Neural progenitor cell (in vitro differentiated cells): ENCODE measurements around the gene ZNRD2. TPM values are rescaled to one million over a fixed set of nuclear protein-coding genes. Genes with fewer than 3 reads are reported as not detected.
A peak's percentile ranks its signal among the peaks of the same experiment; 100 is the strongest.

Experiments used
- DNase-seq: peaks from one replicate; pipeline ENCODE4 v3.0.0-alpha.2; 2016; ENCODE audit warnings: low spot score
- H2AFZ ChIP-seq: fragments of 200-600 bp; sonication (generic); replicated peaks from 2 replicates; pipeline ENCODE4 v1.6.1; 2016; ENCODE audit warnings: antibody characterized with exemption
- H3F3A ChIP-seq: fragments of 200-600 bp; sonication (generic); 2 replicates; pipeline ENCODE4 v1.6.1; 2016; ENCODE audit warnings: antibody characterized with exemption, low read depth
- H3K27ac ChIP-seq: fragments of 200-600 bp; sonication (generic); 2 replicates; pipeline ENCODE4 v1.5.1; 2016; ENCODE audit warnings: mild to moderate bottlenecking
- H3K27me3 ChIP-seq: fragments of 200-600 bp; sonication (generic); 2 replicates; pipeline ENCODE4 v1.6.1; 2016; ENCODE audit warnings: mild to moderate bottlenecking, moderate library complexity
- H3K36me3 ChIP-seq: fragments of 200-600 bp; sonication (generic); 2 replicates; pipeline ENCODE4 v1.5.1; 2016
- H3K4me1 ChIP-seq: fragments of 200-600 bp; sonication (generic); 2 replicates; pipeline ENCODE4 v1.6.1; 2016; ENCODE audit warnings: mixed run types
- H3K4me2 ChIP-seq: fragments of 200-600 bp; sonication (generic); 2 replicates; pipeline ENCODE4 v1.6.1; 2016
- H3K4me3 ChIP-seq: fragments of 200-600 bp; sonication (generic); 2 replicates; pipeline ENCODE4 v1.5.1; 2016
- H3K79me2 ChIP-seq: fragments of 200-600 bp; sonication (generic); 2 replicates; pipeline ENCODE4 v1.6.1; 2016; ENCODE audit warnings: low read depth
- H3K9ac ChIP-seq: fragments of 200-600 bp; sonication (generic); 2 replicates; pipeline ENCODE4 v1.6.1; 2016
- H3K9me3 ChIP-seq: fragments of 200-600 bp; sonication (generic); 2 replicates; pipeline ENCODE4 v1.5.1; 2016; ENCODE audit warnings: low read depth
- H4K20me1 ChIP-seq: fragments of 200-600 bp; sonication (generic); 2 replicates; pipeline ENCODE4 v1.6.1; 2016; ENCODE audit warnings: low read depth
- H3K27ac Mint-ChIP-seq: 3 replicates; pipeline ENCODE4 v1.8.0; 2021; ENCODE audit warnings: mixed read lengths
- H3K27me3 Mint-ChIP-seq: 2 replicates; pipeline ENCODE4 v1.8.0; 2022; ENCODE audit warnings: low read depth, mild to moderate bottlenecking, inconsistent platforms, moderate library complexity, mixed read lengths; ENCODE audit not compliant: insufficient read depth
- H3K36me3 Mint-ChIP-seq: 3 replicates; pipeline ENCODE4 v1.8.0; 2021; ENCODE audit warnings: mixed read lengths
- H3K4me1 Mint-ChIP-seq: 3 replicates; pipeline ENCODE4 v1.8.0; 2021; ENCODE audit warnings: mixed read lengths
- H3K4me3 Mint-ChIP-seq: 3 replicates; pipeline ENCODE4 v1.8.0; 2021; ENCODE audit warnings: mild to moderate bottlenecking, moderate library complexity, mixed read lengths
- H3K9me3 Mint-ChIP-seq: 3 replicates; pipeline ENCODE4 v1.8.0; 2020; ENCODE audit warnings: mixed read lengths
- EZH2 ChIP-seq: fragments of 200-600 bp; sonication (generic); IDR thresholded peaks from 2 replicates; pipeline ENCODE4 v1.6.1; 2017; ENCODE audit warnings: antibody characterized with exemption, mild to moderate bottlenecking, moderate library complexity
- EZH2phosphoT487 ChIP-seq: fragments of 200-600 bp; sonication (generic); IDR thresholded peaks from 2 replicates; pipeline ENCODE4 v1.6.1; 2017; ENCODE audit warnings: antibody characterized with exemption
- total RNA-seq: library from RNA; depleted of rRNA; stranded (reverse); fragments of >200 nt; gene quantifications from 2 replicates; pipeline ENCODE4 v1.2.3, GENCODE V29; 2015; ENCODE audit warnings: low replicate concordance
- TF ChIP-seq, protein P1 (sequence below): fragments of 200-600 bp; sonication (generic); IDR thresholded peaks from 2 replicates; pipeline ENCODE4 v1.5.1; 2017; ENCODE audit warnings: antibody characterized with exemption, mild to moderate bottlenecking

Gene ZNRD2
- total RNA-seq, 1 donor from 2014 or later = 15.5 TPM

DNA sequence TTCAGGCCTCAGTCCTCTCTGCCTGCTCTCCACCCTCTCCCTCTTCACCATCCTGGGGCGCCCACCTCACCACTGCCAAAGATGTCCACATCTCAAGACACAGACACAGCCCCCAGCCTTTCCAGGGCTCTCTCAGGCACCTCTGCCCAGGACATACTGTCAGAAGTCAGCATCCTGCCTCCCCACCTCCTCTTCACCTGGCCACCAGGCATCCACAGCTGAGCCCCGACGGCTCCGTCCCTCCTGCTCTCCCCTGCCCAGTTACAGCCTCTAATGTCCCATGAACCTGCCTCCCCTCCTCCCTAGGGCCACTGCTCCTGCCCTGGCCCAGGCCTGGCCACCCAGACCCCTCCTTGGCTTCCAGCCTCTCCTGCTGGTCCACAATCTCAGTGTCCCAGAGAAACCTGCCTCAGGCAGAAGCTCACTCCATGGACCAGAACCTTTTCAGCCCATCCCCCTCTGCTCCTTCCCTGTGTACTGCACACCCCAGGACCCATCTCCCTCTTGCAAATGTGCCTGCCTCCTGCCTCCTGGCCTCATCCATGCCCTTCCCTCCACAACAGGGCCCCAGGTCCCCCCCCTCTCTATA lies 15.3 kb upstream of the ZNRD2 start:
- H3K4me1 ChIP-seq = peaks cover 29% of the 10 kb centered on the region
- H3K36me3 ChIP-seq = no peaks in the 10 kb centered on the region
- peak overlapping the region; percentile 28 for H3K4me3 Mint-ChIP-seq
- peaks cover 46% of the 10 kb centered on the region for H3F3A ChIP-seq
- H3K9me3 Mint-ChIP-seq = no peaks in the 10 kb centered on the region
- peaks cover 57% of the 10 kb centered on the region for H3K4me1 Mint-ChIP-seq
- H3K9ac ChIP-seq = no peak overlapping the region
- H3K27me3 ChIP-seq = peaks cover 96% of the 10 kb centered on the region
- no peak overlapping the region for H2AFZ ChIP-seq
- peaks cover 25% of the 10 kb centered on the region for H3K27me3 Mint-ChIP-seq
- DNase-seq = no peak
- peak overlapping the region; percentile 69 for H3K27ac Mint-ChIP-seq
- peaks cover 17% of the 10 kb centered on the region for H4K20me1 ChIP-seq
- H3K4me3 ChIP-seq = no peak overlapping the region
- H3K79me2 ChIP-seq = no peaks in the 10 kb centered on the region
- H3K4me2 ChIP-seq = no peak overlapping the region
- no peaks in the 10 kb centered on the region for H3K9me3 ChIP-seq
- no peak overlapping the region for H3K27ac ChIP-seq
- peaks cover 6% of the 10 kb centered on the region for H3K36me3 Mint-ChIP-seq
- TF ChIP-seq EZH2phosphoT487 (no peak), EZH2 (no peak)
- TF ChIP-seq, protein P1, sequence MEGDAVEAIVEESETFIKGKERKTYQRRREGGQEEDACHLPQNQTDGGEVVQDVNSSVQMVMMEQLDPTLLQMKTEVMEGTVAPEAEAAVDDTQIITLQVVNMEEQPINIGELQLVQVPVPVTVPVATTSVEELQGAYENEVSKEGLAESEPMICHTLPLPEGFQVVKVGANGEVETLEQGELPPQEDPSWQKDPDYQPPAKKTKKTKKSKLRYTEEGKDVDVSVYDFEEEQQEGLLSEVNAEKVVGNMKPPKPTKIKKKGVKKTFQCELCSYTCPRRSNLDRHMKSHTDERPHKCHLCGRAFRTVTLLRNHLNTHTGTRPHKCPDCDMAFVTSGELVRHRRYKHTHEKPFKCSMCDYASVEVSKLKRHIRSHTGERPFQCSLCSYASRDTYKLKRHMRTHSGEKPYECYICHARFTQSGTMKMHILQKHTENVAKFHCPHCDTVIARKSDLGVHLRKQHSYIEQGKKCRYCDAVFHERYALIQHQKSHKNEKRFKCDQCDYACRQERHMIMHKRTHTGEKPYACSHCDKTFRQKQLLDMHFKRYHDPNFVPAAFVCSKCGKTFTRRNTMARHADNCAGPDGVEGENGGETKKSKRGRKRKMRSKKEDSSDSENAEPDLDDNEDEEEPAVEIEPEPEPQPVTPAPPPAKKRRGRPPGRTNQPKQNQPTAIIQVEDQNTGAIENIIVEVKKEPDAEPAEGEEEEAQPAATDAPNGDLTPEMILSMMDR = no peak

DNA sequence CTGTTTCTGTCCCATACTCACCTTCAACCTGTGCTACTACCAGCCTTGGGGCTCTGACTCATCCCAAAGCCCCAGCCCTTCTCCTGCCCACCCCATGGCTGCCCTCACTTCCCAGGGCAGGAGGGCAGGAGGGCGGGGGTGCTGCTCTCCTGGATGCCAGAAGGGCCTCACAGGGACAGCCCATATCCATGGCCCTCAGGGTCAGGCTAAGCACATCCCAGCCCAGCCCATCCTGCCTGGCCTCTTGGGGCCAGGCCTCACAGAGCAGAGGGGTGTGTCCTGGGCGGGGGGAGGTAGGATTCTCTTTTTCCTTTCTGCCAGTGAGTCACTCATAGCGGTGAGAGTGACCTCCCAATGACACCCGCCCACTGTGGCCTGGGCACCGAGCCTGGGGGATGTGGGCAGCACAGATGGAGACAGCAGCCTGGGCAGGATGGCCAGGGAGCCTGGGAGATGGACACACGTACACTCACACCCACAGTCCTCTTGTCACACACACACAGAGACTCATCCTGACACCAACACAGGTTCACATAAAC lies 14.5 kb upstream of the ZNRD2 start:
- peaks cover 25% of the 10 kb centered on the region for H3K27me3 Mint-ChIP-seq
- peak overlapping the region; percentile 87 for H3K27ac Mint-ChIP-seq
- peak overlapping the region; percentile 62 for H3K4me3 Mint-ChIP-seq

DNA sequence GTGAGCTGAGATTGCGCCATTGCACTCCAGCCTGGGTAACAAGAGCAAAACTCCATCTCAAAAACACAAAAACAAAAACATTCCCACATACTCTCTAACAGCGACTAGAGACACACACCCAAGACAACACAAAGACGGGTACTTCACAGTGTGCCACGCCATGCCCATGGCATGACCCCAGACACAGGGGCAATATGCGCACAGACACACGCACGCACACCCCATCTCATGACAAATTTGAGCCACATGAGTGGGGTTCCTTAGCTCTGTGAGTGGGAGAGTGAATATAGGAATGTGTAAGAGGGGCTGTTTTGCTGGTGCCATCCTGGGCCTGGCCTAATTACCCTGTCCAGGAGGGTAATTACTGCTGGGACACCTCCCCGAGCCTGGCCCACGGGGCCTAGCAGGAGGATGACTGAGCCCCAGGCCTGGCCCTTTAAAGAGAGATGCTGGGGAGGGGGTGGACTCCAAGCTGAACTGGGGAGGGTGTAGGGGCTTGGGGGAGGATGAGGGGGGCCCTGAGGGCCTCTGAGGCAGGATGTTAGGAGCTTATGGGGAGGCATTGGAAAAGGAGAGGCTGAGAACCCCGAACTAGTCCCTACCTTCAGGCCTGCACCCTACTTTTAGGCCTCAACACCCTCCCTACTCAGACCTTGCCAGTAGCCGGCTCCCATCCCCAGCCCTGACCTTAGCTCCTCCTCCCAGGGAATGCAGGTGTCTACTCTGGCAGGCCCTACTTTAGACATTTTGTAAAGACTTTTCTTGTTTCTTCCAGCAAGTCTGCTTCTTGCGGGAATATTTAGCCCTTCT lies 13.6 kb upstream of the ZNRD2 start:
- Mint-ChIP-seq H3K27ac (peak overlapping the region; percentile 87), H3K36me3 (peaks cover 3% of the 10 kb centered on the region), H3K4me1 (peaks cover 66% of the 10 kb centered on the region), H3K27me3 (peaks cover 20% of the 10 kb centered on the region), H3K4me3 (peak overlapping the region; percentile 86), H3K9me3 (no peaks in the 10 kb centered on the region)
- Histone ChIP-seq H3K9me3 (no peaks in the 10 kb centered on the region), H3K27me3 (peaks cover 80% of the 10 kb centered on the region), H3K4me1 (peaks cover 43% of the 10 kb centered on the region), H2AFZ (no peak overlapping the region), H3K79me2 (no peaks in the 10 kb centered on the region), H3K4me3 (no peak overlapping the region), H3F3A (peaks cover 52% of the 10 kb centered on the region), H3K36me3 (no peaks in the 10 kb centered on the region), H3K4me2 (peak overlapping the region; percentile 96), H3K9ac (no peak overlapping the region), H3K27ac (no peak overlapping the region), H4K20me1 (peaks cover 11% of the 10 kb centered on the region)
- no peak for TF ChIP-seq EZH2
- TF ChIP-seq, protein P1 = no peak
- no peak for TF ChIP-seq EZH2phosphoT487
- DNase-seq = no peak

More for the DNA sequence above, 14.5 kb upstream of the ZNRD2 start:
- peaks cover 52% of the 10 kb centered on the region for H3F3A ChIP-seq
- DNase-seq = no peak
- peaks cover 89% of the 10 kb centered on the region for H3K27me3 ChIP-seq
- no peak overlapping the region for H2AFZ ChIP-seq
- no peaks in the 10 kb centered on the region for H3K9me3 ChIP-seq
- Mint-ChIP-seq H3K9me3 (no peaks in the 10 kb centered on the region), H3K36me3 (peaks cover 6% of the 10 kb centered on the region), H3K4me1 (peaks cover 65% of the 10 kb centered on the region)
- TF ChIP-seq EZH2phosphoT487 (no peak), EZH2 (no peak)
- TF ChIP-seq, protein P1 = no peak
- no peaks in the 10 kb centered on the region for H3K36me3 ChIP-seq
- H3K4me1 ChIP-seq = peaks cover 34% of the 10 kb centered on the region
- H3K4me2 ChIP-seq = no peak overlapping the region
- no peak overlapping the region for H3K4me3 ChIP-seq
- no peak overlapping the region for H3K9ac ChIP-seq
- peaks cover 17% of the 10 kb centered on the region for H4K20me1 ChIP-seq
- H3K27ac ChIP-seq = no peak overlapping the region
- no peaks in the 10 kb centered on the region for H3K79me2 ChIP-seq
